Gastroesophageal sphincter (tissue), 3 donors: ENCODE results near the gene PSMC2.

Experiments used
- POLR2A ChIP-seq, 2 donors: fragments of 450-650 bp; IDR thresholded peaks; one replicate each; pipeline ENCODE4 v1.6.1; 2017; ENCODE audit warnings: antibody characterized with exemption in 2 of 2, mild to moderate bottlenecking in 2 of 2, moderate library complexity in 1 of 2
- TF ChIP-seq, protein P1 (sequence below), 4 experiments: fragments of 200-600 bp in 2 of 4; fragments of 450-650 bp in 2 of 4; sonication (generic) in 1 of 4; IDR thresholded peaks; one replicate each; pipeline ENCODE4 v1.5.1; 2017 to 2019; ENCODE audit warnings: antibody characterized with exemption in 4 of 4, mild to moderate bottlenecking in 2 of 4, moderate library complexity in 2 of 4

GRCh38 chr7:103412151-103412550 lies 64.7 kb downstream of the PSMC2 start:
- TF ChIP-seq, protein P1, sequence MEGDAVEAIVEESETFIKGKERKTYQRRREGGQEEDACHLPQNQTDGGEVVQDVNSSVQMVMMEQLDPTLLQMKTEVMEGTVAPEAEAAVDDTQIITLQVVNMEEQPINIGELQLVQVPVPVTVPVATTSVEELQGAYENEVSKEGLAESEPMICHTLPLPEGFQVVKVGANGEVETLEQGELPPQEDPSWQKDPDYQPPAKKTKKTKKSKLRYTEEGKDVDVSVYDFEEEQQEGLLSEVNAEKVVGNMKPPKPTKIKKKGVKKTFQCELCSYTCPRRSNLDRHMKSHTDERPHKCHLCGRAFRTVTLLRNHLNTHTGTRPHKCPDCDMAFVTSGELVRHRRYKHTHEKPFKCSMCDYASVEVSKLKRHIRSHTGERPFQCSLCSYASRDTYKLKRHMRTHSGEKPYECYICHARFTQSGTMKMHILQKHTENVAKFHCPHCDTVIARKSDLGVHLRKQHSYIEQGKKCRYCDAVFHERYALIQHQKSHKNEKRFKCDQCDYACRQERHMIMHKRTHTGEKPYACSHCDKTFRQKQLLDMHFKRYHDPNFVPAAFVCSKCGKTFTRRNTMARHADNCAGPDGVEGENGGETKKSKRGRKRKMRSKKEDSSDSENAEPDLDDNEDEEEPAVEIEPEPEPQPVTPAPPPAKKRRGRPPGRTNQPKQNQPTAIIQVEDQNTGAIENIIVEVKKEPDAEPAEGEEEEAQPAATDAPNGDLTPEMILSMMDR (IDR thresholded peaks at IDR 0.05): no peak
- no peak for TF ChIP-seq POLR2A (IDR thresholded peaks at IDR 0.05)
